GM12801 (cell line): ENCODE results near the gene FUZ.

ENCODE experiments used
- CTCF ChIP-seq: IDR thresholded peaks from one replicate; pipeline ENCODE4 v1.5.1; 2011; ENCODE audit warnings: control low read depth; ENCODE audit not compliant: insufficient read length; ENCODE audit errors: extremely low read depth

FUZ gene

GRCh38 chr19:49812997-49813861 lies at the start of gene FUZ:
FUZ (minus strand) TSS chr19:49813292; CDS start chr19:49813106, 186 bp downstream.
- no peak for TF ChIP-seq CTCF

GRCh38 chr19:49862391-49863253 lies 49.5 kb upstream of the FUZ start:
- no peak for TF ChIP-seq CTCF

GRCh38 chr19:49861541-49862378 lies 48.7 kb upstream of the FUZ start:
- no peak for TF ChIP-seq CTCF

GRCh38 chr19:49861107-49861506 lies 48.0 kb upstream of the FUZ start:
- no peak for TF ChIP-seq CTCF

- no peak for TF ChIP-seq CTCF
Observed at GRCh38 chr19:49860336-49861102, 47.4 kb upstream of the FUZ start.

- no peak for TF ChIP-seq CTCF
Observed at GRCh38 chr19:49859682-49860335, 46.7 kb upstream of the FUZ start.
